ENCODE measurements around the gene LEF1.
A peak's percentile ranks its signal among the peaks of the same experiment; 100 is the strongest.

The LEF1 gene

DNA sequence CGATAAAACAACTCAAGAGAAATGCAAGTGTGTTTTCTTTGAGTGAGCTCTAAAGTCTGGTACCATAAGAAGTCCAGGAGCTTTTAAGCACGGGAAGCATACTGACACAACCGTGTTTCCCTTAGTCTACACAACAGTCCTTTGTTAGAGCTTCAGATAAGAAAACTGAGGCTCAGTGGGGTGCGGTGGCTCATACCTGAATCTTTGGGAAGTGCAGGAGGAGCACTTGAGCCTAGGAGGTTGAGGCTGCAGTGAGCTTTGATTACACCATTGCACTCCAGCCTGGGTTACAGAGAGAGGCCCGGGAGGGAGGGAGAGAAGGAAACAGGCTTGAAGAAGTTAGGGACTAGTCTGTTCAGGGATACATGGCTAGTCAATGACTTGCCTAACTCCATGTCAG lies 21.9 kb downstream of the LEF1 start:
- H3K9me3 ChIP-seq (ENCODE audit: control insufficient read depth, insufficient read depth, low read length), result no peaks in the 10 kb centered on the region
- no peaks in the 10 kb centered on the region for H3K36me3 ChIP-seq (ENCODE audit: control insufficient read depth, insufficient read depth, low read length)
- no peak overlapping the region for H3K4me3 ChIP-seq (ENCODE audit: low read depth, low read length)
- H3K27ac ChIP-seq (ENCODE audit: low read depth, low read length), result peak overlapping the region; percentile 24
- H3K4me1 ChIP-seq (ENCODE audit: control insufficient read depth, insufficient read depth, low read length), result peaks cover 28% of the 10 kb centered on the region
- peaks cover 20% of the 10 kb centered on the region for H3K27me3 ChIP-seq (ENCODE audit: control insufficient read depth, insufficient read depth, low read length)
- H3K9ac ChIP-seq (ENCODE audit: low read depth, low read length), result no peak overlapping the region

DNA sequence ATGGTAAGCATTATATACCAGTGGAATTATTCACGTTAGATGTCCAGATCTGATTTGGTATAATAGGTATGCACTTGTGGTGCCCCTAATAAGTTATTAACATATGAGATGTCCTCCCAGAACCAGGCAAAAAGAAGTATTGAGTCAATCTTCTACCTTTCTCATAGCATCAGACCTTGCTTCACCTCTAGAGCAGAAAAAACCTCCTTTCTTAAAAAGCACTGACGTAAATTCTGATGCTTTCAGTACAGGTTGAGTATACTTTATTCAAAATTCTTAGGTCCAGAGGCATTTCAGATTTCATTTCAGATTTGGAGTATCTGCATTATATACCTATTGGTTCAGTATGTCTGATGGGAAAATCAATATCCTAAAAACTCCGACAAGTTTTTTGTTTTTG lies 22.4 kb downstream of the LEF1 start:
- Histone ChIP-seq H3K4me3 (ENCODE audit: low read depth, low read length) (no peak overlapping the region), H3K36me3 (ENCODE audit: control insufficient read depth, insufficient read depth, low read length) (no peaks in the 10 kb centered on the region), H3K9me3 (ENCODE audit: control insufficient read depth, insufficient read depth, low read length) (no peaks in the 10 kb centered on the region), H3K9ac (ENCODE audit: low read depth, low read length) (no peak overlapping the region), H3K4me1 (ENCODE audit: control insufficient read depth, insufficient read depth, low read length) (peaks cover 32% of the 10 kb centered on the region), H3K27me3 (ENCODE audit: control insufficient read depth, insufficient read depth, low read length) (peaks cover 20% of the 10 kb centered on the region), H3K27ac (ENCODE audit: low read depth, low read length) (peak overlapping the region; percentile 24)

- no peaks in the 10 kb centered on the region for H3K36me3 ChIP-seq (ENCODE audit: control insufficient read depth, insufficient read depth, low read length)
- peaks cover 47% of the 10 kb centered on the region for H3K4me1 ChIP-seq (ENCODE audit: control insufficient read depth, insufficient read depth, low read length)
- H3K27me3 ChIP-seq (ENCODE audit: control insufficient read depth, insufficient read depth, low read length), result peaks cover 20% of the 10 kb centered on the region
- no peak overlapping the region for H3K9ac ChIP-seq (ENCODE audit: low read depth, low read length)
- H3K27ac ChIP-seq (ENCODE audit: low read depth, low read length), result no peak overlapping the region
- no peak overlapping the region for H3K4me3 ChIP-seq (ENCODE audit: low read depth, low read length)
- no peaks in the 10 kb centered on the region for H3K9me3 ChIP-seq (ENCODE audit: control insufficient read depth, insufficient read depth, low read length)
Measured at GRCh38 chr4:108144451-108144850, 24.3 kb downstream of the LEF1 start.

DNA sequence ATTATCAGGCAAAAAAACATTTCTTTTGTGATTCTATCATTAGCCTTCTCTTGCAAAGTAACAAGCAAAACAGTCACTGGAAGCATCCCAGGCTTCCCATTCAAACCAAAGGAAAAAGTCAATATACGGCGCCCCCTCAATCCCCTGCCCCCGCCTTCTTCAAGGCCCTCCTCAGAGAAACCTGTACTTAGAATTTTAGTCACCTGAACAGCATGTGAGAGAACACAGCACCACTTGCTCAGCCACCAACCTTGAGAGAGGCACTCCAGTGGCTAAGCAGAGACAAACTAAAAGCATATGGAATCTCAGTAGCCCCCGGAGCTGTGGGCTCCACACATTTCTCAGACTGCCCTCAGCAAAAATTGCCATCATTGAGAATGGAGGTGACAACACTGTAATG lies 25.2 kb downstream of the LEF1 start:
- peaks cover 20% of the 10 kb centered on the region for H3K27me3 ChIP-seq (ENCODE audit: control insufficient read depth, insufficient read depth, low read length)
- no peak overlapping the region for H3K9ac ChIP-seq (ENCODE audit: low read depth, low read length)
- no peak overlapping the region for H3K4me3 ChIP-seq (ENCODE audit: low read depth, low read length)

DNA sequence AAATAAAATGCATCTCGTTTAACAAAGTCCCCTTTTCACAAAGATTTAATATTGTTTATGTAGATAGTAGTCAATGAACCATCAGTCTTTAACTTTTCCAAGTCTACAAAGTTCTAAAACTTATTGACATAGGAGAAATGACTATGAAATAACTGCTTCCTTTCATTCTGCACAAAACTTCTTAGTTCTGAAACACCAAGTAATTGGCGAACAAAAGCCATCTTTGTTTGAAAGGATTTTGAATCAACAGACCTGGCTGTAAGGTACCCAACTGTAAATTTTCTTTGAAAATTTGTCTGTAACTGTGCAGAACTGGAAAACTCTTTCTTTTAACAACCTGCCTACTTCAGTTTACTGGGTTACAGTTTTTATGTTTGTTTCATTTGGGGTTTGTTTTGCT lies 25.9 kb downstream of the LEF1 start:
- no peak overlapping the region for H3K9ac ChIP-seq (ENCODE audit: low read depth, low read length)
- H3K27me3 ChIP-seq (ENCODE audit: control insufficient read depth, insufficient read depth, low read length), result peaks cover 20% of the 10 kb centered on the region
- peaks cover 47% of the 10 kb centered on the region for H3K4me1 ChIP-seq (ENCODE audit: control insufficient read depth, insufficient read depth, low read length)
- H3K27ac ChIP-seq (ENCODE audit: low read depth, low read length), result no peak overlapping the region
- H3K36me3 ChIP-seq (ENCODE audit: control insufficient read depth, insufficient read depth, low read length), result no peaks in the 10 kb centered on the region
- H3K9me3 ChIP-seq (ENCODE audit: control insufficient read depth, insufficient read depth, low read length), result no peaks in the 10 kb centered on the region
- no peak overlapping the region for H3K4me3 ChIP-seq (ENCODE audit: low read depth, low read length)

More for the DNA sequence above, 25.2 kb downstream of the LEF1 start:
- H3K36me3 ChIP-seq (ENCODE audit: control insufficient read depth, insufficient read depth, low read length), result no peaks in the 10 kb centered on the region
- no peaks in the 10 kb centered on the region for H3K9me3 ChIP-seq (ENCODE audit: control insufficient read depth, insufficient read depth, low read length)
- H3K4me1 ChIP-seq (ENCODE audit: control insufficient read depth, insufficient read depth, low read length), result peaks cover 47% of the 10 kb centered on the region
- peak overlapping the region; percentile 44 for H3K27ac ChIP-seq (ENCODE audit: low read depth, low read length)

GRCh38 chr4:108141213-108141950 lies 27.4 kb downstream of the LEF1 start:
- no peak overlapping the region for H3K9ac ChIP-seq (ENCODE audit: low read depth, low read length)
- H3K27me3 ChIP-seq (ENCODE audit: control insufficient read depth, insufficient read depth, low read length), result peaks cover 19% of the 10 kb centered on the region
- peaks cover 42% of the 10 kb centered on the region for H3K4me1 ChIP-seq (ENCODE audit: control insufficient read depth, insufficient read depth, low read length)
- H3K27ac ChIP-seq (ENCODE audit: low read depth, low read length), result no peak overlapping the region
- H3K4me3 ChIP-seq (ENCODE audit: low read depth, low read length), result no peak overlapping the region
- no peaks in the 10 kb centered on the region for H3K36me3 ChIP-seq (ENCODE audit: control insufficient read depth, insufficient read depth, low read length)
- no peaks in the 10 kb centered on the region for H3K9me3 ChIP-seq (ENCODE audit: control insufficient read depth, insufficient read depth, low read length)

DNA sequence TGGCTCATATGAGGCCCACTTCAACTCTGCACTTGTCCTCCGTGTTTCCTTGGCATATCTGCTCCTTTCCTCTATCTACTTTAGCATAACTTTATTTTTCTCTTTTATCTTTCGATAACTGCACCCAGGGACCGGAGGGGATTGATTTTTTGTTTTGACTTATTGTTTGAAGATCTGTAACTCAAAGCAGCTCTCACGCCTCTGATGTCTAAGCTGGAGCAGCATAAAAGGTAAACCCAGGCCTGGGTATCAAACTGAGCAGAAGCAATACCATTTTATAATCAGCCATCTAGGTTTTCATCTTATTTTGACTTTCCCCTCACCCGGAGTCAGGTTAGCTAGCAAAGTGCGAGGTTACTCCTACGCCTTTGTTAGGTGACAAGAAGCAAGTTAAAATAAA lies 28.4 kb downstream of the LEF1 start:
- no peaks in the 10 kb centered on the region for H3K9me3 ChIP-seq (ENCODE audit: control insufficient read depth, insufficient read depth, low read length)
- no peak overlapping the region for H3K9ac ChIP-seq (ENCODE audit: low read depth, low read length)
- peaks cover 49% of the 10 kb centered on the region for H3K4me1 ChIP-seq (ENCODE audit: control insufficient read depth, insufficient read depth, low read length)
- no peak overlapping the region for H3K27ac ChIP-seq (ENCODE audit: low read depth, low read length)
- H3K36me3 ChIP-seq (ENCODE audit: control insufficient read depth, insufficient read depth, low read length), result no peaks in the 10 kb centered on the region
- peaks cover 9% of the 10 kb centered on the region for H3K27me3 ChIP-seq (ENCODE audit: control insufficient read depth, insufficient read depth, low read length)
- H3K4me3 ChIP-seq (ENCODE audit: low read depth, low read length), result no peak overlapping the region

- Histone ChIP-seq H3K27me3 (ENCODE audit: control insufficient read depth, insufficient read depth, low read length) (peaks cover 2% of the 10 kb centered on the region; the same call in 1 of the 2 replicates), H3K9ac (ENCODE audit: low read depth, low read length) (no peak overlapping the region), H3K4me1 (ENCODE audit: control insufficient read depth, insufficient read depth, low read length) (peaks cover 54% of the 10 kb centered on the region), H3K36me3 (ENCODE audit: control insufficient read depth, insufficient read depth, low read length) (no peaks in the 10 kb centered on the region), H3K4me3 (ENCODE audit: low read depth, low read length) (no peak overlapping the region), H3K27ac (ENCODE audit: low read depth, low read length) (no peak overlapping the region), H3K9me3 (ENCODE audit: control insufficient read depth, insufficient read depth, low read length) (no peaks in the 10 kb centered on the region)
Measured at GRCh38 chr4:108139089-108139488, 29.6 kb downstream of the LEF1 start.

GRCh38 chr4:108135549-108136209 lies 33.1 kb downstream of the LEF1 start:
- peaks cover 21% of the 10 kb centered on the region for H3K4me1 ChIP-seq (ENCODE audit: control insufficient read depth, insufficient read depth, low read length)
- no peaks in the 10 kb centered on the region for H3K27me3 ChIP-seq (ENCODE audit: control insufficient read depth, insufficient read depth, low read length)
- H3K9me3 ChIP-seq (ENCODE audit: control insufficient read depth, insufficient read depth, low read length), result no peaks in the 10 kb centered on the region
- no peak overlapping the region for H3K4me3 ChIP-seq (ENCODE audit: low read depth, low read length)
- H3K36me3 ChIP-seq (ENCODE audit: control insufficient read depth, insufficient read depth, low read length), result no peaks in the 10 kb centered on the region
- H3K27ac ChIP-seq (ENCODE audit: low read depth, low read length), result peak overlapping the region; percentile 64
- no peak overlapping the region for H3K9ac ChIP-seq (ENCODE audit: low read depth, low read length)

- no peaks in the 10 kb centered on the region for H3K27me3 ChIP-seq (ENCODE audit: control insufficient read depth, insufficient read depth, low read length)
- peaks cover 10% of the 10 kb centered on the region for H3K4me1 ChIP-seq (ENCODE audit: control insufficient read depth, insufficient read depth, low read length)
- H3K27ac ChIP-seq (ENCODE audit: low read depth, low read length), result no peak overlapping the region
- no peak overlapping the region for H3K4me3 ChIP-seq (ENCODE audit: low read depth, low read length)
- no peak overlapping the region for H3K9ac ChIP-seq (ENCODE audit: low read depth, low read length)
- no peaks in the 10 kb centered on the region for H3K36me3 ChIP-seq (ENCODE audit: control insufficient read depth, insufficient read depth, low read length)
- no peaks in the 10 kb centered on the region for H3K9me3 ChIP-seq (ENCODE audit: control insufficient read depth, insufficient read depth, low read length)
Measured at GRCh38 chr4:108130955-108131354, 37.8 kb downstream of the LEF1 start.

DNA sequence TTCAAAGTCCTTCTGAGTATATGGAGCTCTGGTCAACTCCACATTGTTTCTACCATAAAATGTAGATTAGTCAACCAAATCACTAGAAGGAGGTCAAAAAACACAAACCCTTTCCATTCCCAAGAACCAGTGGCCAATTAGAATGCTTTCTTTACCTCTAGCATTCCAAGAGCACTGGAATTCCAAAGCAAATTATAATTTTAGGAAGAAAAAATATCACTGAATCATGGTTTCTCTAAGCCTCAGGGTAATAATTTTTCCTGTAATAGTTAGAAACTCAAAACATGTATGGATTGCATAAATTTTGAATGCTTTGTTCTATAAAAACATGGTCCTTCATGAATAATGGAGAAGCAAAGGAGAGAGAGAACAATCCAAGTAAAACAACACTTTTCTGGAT lies 39.5 kb downstream of the LEF1 start:
- H3K9me3 ChIP-seq (ENCODE audit: control insufficient read depth, insufficient read depth, low read length), result no peaks in the 10 kb centered on the region
- H3K9ac ChIP-seq (ENCODE audit: low read depth, low read length), result no peak overlapping the region
- H3K36me3 ChIP-seq (ENCODE audit: control insufficient read depth, insufficient read depth, low read length), result no peaks in the 10 kb centered on the region
- no peaks in the 10 kb centered on the region for H3K27me3 ChIP-seq (ENCODE audit: control insufficient read depth, insufficient read depth, low read length)
- H3K4me1 ChIP-seq (ENCODE audit: control insufficient read depth, insufficient read depth, low read length), result no peaks in the 10 kb centered on the region
- no peak overlapping the region for H3K27ac ChIP-seq (ENCODE audit: low read depth, low read length)
- H3K4me3 ChIP-seq (ENCODE audit: low read depth, low read length), result no peak overlapping the region

All from HUES48 (cell line).